DOHH2 (cell line): ENCODE data around the gene SPRTN.

ENCODE experiments used
- EZH2phosphoT487 ChIP-seq: fragments of 200-600 bp; sonication (generic); IDR thresholded peaks from 2 replicates; pipeline ENCODE4 v1.6.1; 2017; ENCODE audit warnings: borderline replicate concordance, mild to moderate bottlenecking, antibody characterized with exemption, low read length, moderate library complexity, mixed read lengths
- TF ChIP-seq, protein P1 (sequence below): fragments of 200-600 bp; sonication (generic); IDR thresholded peaks from one replicate; pipeline ENCODE4 v1.5.1; 2014; ENCODE audit warnings: antibody characterized with exemption, mild to moderate bottlenecking, low read depth, low read length; ENCODE audit not compliant: poor library complexity, severe bottlenecking

DNA sequence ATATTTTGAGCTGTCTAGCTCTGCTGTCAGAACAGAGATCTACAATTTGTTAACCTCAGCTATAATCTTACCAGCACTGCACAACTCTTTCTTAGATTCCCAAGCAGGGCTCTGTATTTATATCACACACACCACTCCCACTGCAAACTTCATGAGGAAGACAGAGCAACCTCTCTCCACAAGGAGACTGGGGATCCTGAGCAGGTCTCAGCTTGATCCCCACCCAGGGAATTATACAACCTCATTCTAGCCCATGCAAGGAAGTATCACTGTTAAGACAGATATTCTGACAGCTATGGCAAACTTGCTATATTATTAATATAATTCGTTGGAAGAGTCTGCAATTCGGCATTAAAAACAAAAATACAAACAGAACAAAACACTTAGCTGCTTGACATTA lies 43.6 kb downstream of the SPRTN start:
- TF ChIP-seq, protein P1, sequence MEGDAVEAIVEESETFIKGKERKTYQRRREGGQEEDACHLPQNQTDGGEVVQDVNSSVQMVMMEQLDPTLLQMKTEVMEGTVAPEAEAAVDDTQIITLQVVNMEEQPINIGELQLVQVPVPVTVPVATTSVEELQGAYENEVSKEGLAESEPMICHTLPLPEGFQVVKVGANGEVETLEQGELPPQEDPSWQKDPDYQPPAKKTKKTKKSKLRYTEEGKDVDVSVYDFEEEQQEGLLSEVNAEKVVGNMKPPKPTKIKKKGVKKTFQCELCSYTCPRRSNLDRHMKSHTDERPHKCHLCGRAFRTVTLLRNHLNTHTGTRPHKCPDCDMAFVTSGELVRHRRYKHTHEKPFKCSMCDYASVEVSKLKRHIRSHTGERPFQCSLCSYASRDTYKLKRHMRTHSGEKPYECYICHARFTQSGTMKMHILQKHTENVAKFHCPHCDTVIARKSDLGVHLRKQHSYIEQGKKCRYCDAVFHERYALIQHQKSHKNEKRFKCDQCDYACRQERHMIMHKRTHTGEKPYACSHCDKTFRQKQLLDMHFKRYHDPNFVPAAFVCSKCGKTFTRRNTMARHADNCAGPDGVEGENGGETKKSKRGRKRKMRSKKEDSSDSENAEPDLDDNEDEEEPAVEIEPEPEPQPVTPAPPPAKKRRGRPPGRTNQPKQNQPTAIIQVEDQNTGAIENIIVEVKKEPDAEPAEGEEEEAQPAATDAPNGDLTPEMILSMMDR: no peak
- no peak for TF ChIP-seq EZH2phosphoT487
